Activated CD4-positive, alpha-beta T cell treated with anti-CD3 and anti-CD28 coated beads for 1 hour (primary cell): ENCODE data around the gene PIGW.

Source experiments
- DNase-seq: peaks from one replicate; pipeline ENCODE4 v3.0.0-alpha.2; 2020

PIGW gene, protein sequence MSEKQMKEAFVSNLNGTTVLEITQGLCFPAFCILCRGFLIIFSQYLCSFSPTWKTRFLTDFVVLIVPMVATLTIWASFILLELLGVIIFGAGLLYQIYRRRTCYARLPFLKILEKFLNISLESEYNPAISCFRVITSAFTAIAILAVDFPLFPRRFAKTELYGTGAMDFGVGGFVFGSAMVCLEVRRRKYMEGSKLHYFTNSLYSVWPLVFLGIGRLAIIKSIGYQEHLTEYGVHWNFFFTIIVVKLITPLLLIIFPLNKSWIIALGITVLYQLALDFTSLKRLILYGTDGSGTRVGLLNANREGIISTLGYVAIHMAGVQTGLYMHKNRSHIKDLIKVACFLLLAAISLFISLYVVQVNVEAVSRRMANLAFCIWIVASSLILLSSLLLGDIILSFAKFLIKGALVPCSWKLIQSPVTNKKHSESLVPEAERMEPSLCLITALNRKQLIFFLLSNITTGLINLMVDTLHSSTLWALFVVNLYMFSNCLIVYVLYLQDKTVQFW

DNA sequence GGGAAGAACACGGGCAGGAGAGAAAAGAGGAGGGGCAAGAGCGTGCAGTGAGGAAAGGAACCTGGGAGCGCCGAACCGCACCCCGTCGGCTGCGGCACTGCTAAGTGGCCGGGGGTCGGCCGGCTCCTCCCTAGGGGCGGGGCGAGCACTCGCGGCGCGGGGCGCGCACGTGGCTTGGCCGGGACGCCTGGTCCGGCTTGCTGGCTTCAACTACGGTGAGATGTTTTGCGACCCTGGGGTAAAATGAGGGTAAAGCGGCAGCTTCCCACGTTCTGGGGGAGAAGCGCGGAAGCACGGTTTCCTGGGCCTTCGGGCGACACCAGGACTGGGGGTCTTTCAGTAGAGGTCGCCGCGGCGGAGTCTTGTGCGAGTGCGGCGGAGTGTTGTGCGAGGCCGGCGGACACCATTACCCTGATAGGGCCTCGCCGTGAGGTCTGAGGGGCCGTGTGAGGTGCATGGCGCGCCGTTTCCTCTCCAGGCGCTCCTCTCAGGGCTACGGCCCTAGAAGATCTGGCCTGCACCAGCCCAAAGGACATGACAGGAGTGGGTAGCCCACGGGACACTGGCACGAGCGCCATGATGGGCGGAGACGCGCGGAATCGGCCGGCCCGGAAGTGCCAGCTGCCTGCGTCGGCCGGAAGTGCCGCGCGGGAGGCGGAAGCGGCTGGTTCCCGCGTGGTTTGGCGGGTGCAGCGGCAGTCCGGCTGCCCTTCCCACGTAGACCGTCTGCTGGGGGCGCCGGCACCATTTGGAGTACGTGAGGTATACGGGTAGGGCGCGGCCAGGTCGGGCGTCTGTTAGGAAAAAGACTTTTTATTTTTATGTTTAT, at the start of gene PIGW, which contains the start of gene MYO19:
Gene PIGW, plus strand, starts transcription at position 148 of the 829 bp plus-strand sequence. CDS start 2,115 bp downstream, outside the sequence.
Gene MYO19, minus strand, starts transcription at position 29 of the 829 bp plus-strand sequence. CDS start 2,330 bp downstream, outside the sequence.
- peak; percentile 78 for DNase-seq

DNA sequence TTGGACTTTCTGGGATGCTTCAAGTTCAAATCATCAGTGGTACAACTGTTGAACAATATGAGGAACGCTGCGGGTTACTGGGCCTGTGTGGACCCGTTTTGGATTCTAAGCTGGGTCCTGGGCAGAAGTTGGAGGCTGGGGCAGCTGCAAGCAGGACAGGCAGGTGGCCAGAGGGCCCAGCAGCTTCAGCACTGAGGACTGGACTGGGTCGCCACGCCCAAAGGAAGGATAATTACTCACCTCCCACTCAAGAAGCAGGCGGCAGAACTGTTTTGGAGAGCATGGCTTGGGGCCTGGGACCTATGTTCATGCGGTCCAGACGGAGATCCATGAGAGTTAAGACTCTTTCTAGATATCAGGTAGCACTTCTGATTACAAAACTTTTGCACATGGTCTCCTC, 49.8 kb upstream of the PIGW start:
- DNase-seq = no peak

DNA sequence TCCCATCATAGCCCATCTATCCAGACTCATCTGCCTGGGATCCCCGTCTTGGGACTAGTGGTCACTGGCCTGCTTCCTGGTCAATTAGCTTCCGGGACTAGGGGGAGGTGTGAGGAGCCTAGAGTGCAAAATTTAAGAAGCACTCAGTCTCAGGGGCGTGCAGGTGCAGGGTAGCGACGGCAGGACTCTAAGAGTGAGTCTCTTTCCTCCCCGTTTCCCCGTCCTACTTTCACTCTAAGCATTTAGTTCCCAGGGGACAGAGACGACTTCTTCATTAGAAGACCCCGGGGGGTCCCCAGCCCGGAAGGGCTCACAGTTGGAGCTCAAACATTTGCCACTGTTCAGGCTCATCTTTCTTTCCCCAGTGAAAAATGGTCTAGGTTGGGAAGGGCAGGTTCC, 49.0 kb upstream of the PIGW start:
- no peak for DNase-seq

DNA sequence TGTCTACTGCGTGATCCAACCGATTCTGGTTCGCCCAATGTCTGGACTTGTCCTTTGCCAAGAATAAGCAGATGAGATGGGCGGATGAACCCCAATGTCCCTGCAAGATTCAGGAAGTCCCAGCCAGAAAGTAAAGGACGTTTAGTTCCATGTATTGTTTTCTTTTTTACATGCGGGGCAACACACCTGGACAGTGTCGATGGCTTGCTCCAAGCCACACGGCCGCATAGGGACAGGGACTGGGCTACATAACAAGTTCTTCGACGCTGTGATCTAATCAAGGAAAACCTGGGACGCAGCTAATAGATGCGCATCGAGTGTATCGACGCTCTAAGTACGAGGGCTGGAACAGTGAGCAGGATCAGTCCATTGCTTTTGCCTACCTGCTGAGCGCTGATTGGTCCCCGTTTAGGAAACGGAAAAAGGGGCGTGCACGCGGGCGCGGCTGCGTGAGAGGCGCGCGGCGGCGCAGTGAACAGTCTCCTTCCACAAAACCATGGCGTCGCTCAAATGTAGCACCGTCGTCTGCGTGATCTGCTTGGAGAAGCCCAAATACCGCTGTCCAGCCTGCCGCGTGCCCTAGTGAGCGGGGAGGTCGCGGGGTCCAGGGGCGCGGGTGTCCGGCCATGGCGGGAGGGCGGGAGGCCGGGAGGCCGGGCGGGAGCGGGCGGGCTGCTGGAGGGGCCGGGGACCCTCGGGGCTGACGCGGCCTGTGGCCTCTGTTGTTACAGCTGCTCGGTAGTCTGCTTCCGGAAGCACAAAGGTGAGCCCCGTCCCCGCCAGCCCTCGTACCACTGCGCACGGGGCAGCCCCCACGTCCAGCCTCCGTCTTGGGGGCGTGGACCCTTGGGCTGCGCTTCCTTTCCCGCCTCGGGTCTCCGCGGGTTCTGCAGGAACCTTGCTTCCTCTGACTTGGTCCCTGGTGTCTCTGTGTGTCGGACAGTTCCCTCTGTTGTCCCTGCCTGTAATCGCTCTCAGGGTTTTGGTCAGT, 48.3 kb upstream of the PIGW start, which contains the start of gene ZNHIT3:
Gene ZNHIT3, plus strand, starts transcription at position 478 of the 991 bp plus-strand sequence. Its CDS starts 19 bp downstream, at position 497.
- DNase-seq = peak; percentile 84

DNA sequence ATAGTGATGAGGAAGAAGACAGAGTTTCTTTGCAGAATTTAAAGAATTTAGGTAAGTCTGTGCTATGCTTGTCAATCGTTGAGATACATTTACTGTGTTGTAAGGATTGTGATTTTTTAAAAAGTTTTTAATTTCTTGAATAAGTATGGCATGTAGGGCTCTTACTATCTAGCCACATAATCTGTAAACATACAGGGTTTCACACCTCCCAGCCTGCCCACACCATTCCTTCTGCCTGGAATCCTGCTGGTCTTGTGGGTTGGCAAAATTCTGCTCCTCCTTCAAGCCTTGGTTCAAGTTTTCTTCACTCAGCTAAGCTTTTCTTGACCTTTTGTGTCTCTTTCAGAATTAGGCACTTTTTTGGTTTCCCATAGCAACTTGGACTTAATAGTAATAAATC, 40.8 kb upstream of the PIGW start:
- no peak for DNase-seq

DNA sequence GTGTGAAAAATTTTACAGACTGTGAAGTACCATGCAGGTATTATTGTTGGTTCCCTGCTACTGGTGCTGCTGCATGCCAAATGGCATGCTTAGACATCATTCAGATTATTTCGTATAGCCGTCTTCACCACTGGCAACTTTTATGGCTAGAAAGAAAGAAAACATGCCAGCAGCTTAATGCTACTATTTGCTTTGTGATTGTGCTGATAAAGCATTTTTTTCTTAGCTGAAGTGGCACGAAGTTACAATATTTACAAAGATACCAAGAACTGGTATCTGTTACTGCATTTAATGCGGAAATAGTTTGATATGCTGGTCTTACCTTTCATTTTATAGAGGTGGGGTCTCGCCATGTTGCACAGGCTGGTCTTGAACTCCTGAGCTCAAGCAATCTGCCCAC, 40.1 kb upstream of the PIGW start:
- no peak for DNase-seq

DNA sequence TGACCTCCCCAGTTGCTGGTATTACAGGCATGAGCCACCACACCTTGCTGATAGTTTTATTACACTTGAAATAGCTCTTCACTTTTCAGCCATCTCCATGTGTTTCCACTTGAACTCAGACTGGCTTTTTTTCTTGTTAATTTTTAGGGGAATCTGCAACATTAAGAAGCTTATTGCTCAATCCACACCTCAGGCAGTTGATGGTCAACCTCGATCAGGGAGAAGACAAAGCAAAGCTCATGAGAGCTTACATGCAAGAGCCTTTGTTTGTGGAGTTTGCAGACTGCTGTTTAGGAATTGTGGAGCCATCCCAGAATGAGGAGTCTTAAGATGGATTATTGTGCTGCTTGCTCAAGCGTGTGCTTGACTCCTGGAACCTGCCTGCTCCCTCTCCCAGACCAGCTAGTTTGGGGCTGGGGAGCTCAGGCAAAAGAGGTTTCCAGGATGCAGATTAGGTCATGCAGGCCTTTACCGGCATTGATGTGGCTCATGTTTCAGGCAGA, 39.7 kb upstream of the PIGW start:
- no peak for DNase-seq

DNA sequence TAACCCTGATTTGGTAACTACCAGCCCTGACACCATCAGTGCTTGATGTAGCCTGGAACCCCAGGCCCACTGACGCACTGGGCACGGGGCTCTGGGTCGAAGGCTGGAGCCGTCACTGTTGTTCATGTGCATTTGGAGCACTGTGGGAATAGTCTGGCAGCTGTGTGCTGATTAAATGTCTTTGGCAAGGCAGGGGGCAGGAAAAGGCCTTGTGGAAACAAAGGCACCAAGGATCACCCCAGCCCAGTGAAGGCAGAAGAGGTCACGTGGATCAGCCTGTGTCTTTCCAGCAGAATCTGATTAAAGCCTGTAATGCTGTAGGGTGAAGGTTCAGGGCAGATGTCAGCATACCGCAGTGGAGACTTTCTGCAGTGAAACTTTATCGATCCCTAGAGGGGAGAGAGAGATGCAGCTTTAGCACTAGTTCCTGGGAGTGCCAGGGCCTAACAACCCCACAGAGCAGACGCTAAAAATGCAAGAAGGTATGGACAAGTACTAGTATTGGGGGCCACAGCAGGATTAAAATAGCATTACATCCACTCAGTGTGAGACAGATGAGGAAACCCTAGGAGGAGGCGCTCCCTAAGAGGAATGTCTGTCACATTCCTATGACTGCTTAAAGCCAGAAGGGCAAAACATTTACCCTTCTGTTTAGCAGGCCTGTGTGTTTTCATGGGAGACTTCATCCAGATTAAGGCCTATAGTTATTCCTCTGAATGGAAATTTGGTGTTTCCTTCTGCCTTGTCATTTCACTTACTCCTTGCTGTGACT, 38.6 kb upstream of the PIGW start:
- no peak for DNase-seq

DNA sequence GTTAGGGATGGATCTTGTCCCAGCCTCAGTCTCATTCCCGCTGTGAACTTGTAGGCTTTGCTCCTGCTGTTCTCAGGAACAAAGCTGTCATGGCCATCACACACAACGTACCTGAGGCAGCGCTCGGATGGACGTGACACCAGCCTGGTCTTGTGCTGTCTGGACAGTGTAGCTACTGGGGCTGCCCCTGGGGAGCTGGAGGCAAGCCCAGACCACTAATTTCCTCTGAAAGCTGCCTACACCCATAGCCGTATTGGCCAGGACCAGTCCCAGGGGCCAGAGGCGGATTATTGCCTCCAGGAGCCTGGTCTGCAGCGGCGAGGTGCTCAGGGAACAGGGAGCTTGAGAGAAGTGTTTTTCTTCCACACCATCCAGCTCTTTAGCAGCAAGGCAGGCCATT, 36.6 kb upstream of the PIGW start:
- no peak for DNase-seq

DNA sequence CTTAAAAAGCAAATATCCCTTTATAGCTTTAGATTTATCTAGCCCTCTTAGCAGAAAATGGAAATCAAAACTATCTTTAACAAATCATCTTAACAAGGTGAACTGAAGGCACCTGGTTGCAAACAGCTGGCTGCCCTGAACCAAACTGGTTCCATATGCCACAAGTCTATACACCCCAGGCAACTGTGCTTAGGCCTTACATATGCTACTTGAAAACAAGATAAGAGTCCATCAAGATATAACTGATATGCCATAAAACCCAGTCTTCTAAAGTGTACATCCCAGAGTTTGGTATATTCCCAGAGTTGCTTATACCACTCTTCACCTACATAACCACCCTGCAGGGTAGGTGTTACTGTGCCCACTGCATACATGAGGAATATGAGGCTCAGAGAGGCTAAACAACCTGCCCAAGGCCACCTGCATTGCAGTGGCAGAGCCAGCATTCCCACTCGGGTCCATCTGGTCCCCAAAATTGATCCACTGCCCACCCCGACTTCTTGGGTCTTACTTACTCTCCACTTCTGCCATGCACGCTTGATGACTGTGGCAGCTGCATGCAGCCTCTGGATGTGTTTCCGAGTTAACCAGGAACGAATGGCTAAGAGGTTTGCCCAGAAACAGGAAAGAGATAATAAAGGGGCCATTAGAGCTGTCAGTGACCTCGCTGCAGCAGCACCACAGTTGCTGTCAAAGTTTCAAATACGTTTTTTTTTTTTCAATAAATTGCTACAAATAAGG, 36.1 kb upstream of the PIGW start:
- no peak for DNase-seq

DNA sequence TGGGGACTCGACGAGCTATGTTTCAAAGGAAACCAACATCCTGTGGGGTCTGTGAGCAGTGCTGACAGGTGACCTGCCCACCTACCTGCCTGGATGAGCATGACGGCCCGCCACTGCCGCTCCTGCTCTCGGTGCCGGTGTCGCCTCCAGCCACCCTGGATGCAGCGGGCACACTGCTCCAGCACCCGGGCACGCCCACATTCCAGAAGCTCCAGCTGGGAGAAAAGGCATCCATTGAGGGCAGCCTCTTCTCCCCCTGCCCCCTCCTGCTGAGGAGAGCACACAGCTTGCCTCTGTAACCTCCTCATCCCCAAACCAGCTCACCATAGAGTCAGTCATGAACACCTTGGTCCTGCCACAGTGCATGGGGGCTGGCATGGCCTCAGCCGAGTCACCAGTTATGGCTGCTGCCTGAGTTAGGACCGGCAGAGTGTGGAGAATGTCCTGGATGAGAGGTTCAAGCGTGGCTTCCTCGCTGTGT, 34.0 kb upstream of the PIGW start:
- no peak for DNase-seq

DNA sequence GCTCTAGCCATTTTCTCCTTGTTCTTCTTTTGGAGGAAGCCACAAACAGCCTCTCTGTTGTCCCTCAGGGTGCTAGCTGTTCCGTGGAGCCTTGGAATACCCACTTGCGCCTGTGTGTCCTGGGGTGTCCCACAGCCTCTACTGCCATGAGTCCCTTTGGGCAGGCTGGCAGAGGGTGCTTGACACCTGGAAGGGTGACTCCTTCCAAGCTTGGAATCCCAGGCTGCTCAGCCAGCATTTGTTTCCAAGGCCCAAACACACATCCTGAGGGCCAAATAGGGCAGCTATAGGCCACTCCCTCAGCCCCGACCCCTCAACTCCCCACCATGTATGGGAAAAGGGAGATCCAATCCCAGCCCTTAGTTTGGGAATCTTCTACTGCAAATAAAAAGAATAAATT, 33.4 kb upstream of the PIGW start:
- DNase-seq = no peak

DNA sequence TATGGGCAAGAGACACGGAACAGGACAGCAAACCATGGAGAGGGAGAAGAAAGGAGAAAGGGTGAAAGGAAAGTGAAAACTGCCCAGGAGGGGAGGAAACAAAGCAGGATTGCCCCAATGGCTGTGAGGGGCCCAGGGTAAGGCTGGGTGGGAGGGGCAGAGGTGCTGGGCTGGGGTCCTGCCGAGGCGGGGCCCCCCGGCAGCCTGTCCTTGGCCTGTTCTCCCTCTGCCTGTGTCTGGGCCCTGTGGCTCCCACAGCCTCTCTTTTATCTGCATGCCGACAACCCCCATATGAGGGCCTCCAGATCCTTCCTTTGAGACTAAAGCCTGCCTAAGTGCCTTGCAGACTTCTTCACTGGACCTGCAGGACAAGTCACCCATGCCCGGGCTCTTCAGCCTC, 32.8 kb upstream of the PIGW start:
- no peak for DNase-seq

DNA sequence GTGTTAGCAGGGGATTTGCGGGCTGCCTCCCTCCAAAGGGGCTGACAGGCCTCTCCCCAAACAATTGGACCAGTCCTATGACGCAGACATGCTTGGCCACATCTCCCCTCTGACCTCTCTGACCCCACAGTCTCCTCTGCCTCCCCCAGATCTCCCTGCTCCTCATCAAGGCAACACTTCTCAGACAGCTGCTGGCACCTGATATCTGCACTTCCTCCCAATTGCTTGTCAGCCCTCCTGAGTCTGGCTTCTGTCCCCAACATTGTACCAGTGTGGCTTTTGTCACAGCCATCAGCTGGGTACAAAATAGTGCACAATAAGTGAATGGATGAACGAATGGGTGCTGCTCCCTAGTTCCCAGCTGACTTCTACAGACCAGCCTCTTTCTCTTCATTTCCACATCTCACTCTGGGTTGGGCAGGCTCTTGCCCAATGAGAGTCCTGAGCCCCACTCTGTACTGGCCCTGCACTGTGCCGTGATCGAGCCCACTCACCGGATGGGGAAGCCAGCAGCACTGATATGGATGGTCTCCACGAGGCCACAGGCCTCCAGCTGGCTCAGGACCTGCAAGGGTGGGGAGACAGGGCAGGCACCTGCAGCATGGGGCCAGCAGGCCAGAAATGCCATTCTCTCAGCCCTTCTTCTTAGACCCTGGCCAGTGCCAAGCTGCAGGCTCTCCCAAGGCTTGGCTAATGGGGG, 31.2 kb upstream of the PIGW start:
- DNase-seq = no peak

DNA sequence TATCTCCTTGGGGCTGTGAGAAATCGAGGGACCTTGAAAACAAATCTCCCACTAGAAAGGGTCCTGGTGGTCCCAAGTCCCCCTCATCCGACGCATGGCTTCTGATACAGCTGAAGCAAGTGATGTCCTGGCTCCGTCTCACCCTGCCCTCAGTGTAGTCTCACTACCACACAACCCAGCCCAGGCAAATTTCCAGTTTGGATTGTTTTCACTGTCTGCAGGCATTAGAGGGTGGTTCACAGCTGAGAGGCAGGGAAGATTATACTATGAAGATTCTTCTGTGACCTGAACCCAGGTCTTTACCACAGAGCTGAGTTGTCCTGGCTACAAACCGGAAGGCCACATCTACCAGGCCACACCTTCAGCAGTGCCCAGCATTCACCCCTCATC, 30.6 kb upstream of the PIGW start:
- DNase-seq = no peak

DNA sequence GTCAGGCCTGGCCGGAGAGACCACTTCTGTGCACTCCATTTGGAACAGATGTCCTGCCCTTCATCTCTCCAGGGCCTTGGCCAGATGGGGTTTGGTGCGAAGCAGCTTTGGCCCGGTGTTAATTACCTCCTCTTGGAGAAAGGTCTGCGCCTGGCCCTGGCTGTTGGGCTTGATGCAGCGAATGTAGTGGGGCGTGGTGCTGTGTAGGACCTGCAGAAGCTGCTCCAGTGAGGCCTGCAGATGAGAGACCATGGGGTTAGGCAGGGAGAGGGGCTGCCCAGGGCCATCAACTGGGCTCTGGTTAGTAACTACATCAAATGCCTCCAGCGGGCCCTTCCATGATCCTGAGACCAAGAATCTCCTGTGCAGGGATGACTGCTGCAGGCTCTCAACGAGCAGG, 29.6 kb upstream of the PIGW start:
- DNase-seq = no peak

DNA sequence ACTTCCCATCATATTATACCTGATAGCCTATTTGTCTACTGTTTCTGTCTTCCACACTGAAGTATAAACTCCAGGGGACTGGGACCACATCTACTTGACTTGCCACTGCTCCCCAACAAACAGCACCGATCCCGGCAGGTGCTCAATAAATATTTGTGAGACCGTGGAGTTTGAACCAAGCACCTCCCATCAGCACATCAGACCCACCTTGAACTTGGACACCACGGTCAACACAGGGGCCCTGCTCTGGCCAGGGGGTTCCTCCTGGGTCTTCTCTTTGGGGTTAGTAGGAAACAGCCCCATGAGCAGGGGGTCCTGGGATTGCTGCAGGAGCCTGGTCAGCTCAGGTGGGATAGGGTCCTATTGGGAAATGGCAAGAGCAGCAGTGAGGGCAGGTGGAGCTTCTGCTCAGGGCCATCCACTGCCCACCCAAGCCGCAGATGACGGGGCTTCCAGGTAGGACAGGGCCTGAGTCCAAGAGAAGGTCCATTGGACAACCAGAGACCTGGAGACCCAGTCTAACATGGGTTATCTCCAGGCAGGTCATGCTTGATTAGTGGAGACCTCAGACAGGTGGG, 28.4 kb upstream of the PIGW start:
- DNase-seq = no peak

DNA sequence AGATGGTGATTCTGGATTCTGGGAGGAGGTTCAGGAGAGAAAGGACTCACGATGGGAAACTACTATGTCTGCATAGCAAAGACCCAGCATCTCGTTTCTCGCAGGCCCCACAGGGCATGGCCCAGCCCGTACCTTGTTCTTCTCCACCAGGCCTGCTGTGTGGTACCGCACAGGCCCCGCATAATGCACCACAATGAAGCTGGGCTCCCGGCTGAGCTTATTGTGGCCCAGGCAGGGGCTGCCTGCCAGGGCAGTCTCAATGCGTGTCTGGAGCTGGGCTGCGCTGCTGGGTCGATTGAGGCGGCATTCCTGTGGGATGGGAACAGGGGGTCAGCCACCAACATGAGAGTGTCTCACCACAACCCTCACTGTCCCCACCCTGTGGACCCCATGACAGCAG, 28.0 kb upstream of the PIGW start:
- no peak for DNase-seq

DNA sequence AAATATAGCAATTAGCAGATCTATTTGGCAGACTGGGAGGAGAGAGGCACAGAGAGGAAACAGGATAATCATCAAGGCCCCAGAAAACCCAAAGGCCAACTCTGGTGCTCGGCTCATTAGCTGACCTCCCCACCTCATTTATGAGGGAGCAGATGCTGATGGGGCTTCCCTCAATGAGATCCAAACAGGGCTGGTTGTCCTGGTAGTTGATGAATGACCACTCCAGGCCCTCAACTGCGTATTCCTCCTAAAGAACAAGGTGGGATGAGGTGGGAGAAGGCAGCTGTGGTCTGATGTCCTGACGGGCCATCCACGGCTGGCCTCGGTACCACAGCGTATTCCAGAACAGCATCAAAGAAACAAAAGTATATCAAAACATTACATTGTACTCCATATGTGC, 27.5 kb upstream of the PIGW start:
- no peak for DNase-seq
